Cerebellar cortex (tissue), 1 donor: ENCODE measurements around the gene APOBEC3G.
"Not testable (repeated sequence)": the region's sequence is repeated elsewhere in the genome, so short reads cannot be mapped to it uniquely, and the experiment has no call there.

ENCODE experiments used
- DNase-seq: peaks from one replicate; pipeline ENCODE4 v3.0.0-alpha.2; 2015; ENCODE audit warnings: low spot score

APOBEC3G gene

GRCh38 chr22:39066442-39067276, 10.4 kb upstream of the APOBEC3G start:
- DNase-seq: not testable (repeated sequence)

GRCh38 chr22:39068033-39068785, 8.9 kb upstream of the APOBEC3G start:
- DNase-seq: no peak

GRCh38 chr22:39070186-39070585, 6.9 kb upstream of the APOBEC3G start:
- no peak for DNase-seq

- not testable (repeated sequence) for DNase-seq
These were observed 4.5 kb upstream of the APOBEC3G start for GRCh38 chr22:39072581-39072981.

- no peak for DNase-seq
These were observed 3.1 kb upstream of the APOBEC3G start for GRCh38 chr22:39073981-39074380.

GRCh38 chr22:39076155-39077025, 685 bp upstream of the APOBEC3G start:
- not testable (repeated sequence) for DNase-seq

- not testable (repeated sequence) for DNase-seq
These were observed 837 bp downstream of the APOBEC3G start for GRCh38 chr22:39077912-39078311.

- no peak for DNase-seq
These were observed 1.3 kb downstream of the APOBEC3G start for GRCh38 chr22:39078329-39078728.

- DNase-seq: not testable (repeated sequence)
These were observed 2.1 kb downstream of the APOBEC3G start for GRCh38 chr22:39079054-39079637.

- no peak for DNase-seq
These were observed 3.1 kb downstream of the APOBEC3G start for GRCh38 chr22:39080052-39080762.

- no peak for DNase-seq
These were observed 3.9 kb downstream of the APOBEC3G start for GRCh38 chr22:39081016-39081415.

GRCh38 chr22:39081598-39081997, 4.5 kb downstream of the APOBEC3G start:
- DNase-seq: no peak

GRCh38 chr22:39083212-39084165, 6.4 kb downstream of the APOBEC3G start:
- DNase-seq: no peak

- DNase-seq: no peak
These were observed 7.6 kb downstream of the APOBEC3G start for GRCh38 chr22:39084666-39085065.

- DNase-seq: no peak
These were observed 10.0 kb downstream of the APOBEC3G start for GRCh38 chr22:39087098-39087497.

- DNase-seq: no peak
These were observed 11.0 kb downstream of the APOBEC3G start for GRCh38 chr22:39087881-39088684.

- DNase-seq: no peak
These were observed 11.6 kb downstream of the APOBEC3G start for GRCh38 chr22:39088685-39089032.

- no peak for DNase-seq
These were observed 12.9 kb downstream of the APOBEC3G start for GRCh38 chr22:39089928-39090327.

- DNase-seq: no peak
These were observed 13.5 kb downstream of the APOBEC3G start for GRCh38 chr22:39090426-39091064.
